Hepatocyte (in vitro differentiated cells): ENCODE results near the gene MED7.

Experiments
- EZH2 ChIP-seq: fragments of 200-600 bp; sonication (generic); IDR thresholded peaks from 2 replicates; pipeline ENCODE4 v1.6.1; 2016; ENCODE audit warnings: antibody characterized with exemption, mild to moderate bottlenecking, borderline replicate concordance
- TF ChIP-seq, protein P1 (sequence below): fragments of 200-600 bp; sonication (generic); IDR thresholded peaks from 2 replicates; pipeline ENCODE4 v1.5.1; 2016; ENCODE audit warnings: antibody characterized with exemption, mild to moderate bottlenecking; ENCODE audit not compliant: poor library complexity

- TF ChIP-seq, protein P1, sequence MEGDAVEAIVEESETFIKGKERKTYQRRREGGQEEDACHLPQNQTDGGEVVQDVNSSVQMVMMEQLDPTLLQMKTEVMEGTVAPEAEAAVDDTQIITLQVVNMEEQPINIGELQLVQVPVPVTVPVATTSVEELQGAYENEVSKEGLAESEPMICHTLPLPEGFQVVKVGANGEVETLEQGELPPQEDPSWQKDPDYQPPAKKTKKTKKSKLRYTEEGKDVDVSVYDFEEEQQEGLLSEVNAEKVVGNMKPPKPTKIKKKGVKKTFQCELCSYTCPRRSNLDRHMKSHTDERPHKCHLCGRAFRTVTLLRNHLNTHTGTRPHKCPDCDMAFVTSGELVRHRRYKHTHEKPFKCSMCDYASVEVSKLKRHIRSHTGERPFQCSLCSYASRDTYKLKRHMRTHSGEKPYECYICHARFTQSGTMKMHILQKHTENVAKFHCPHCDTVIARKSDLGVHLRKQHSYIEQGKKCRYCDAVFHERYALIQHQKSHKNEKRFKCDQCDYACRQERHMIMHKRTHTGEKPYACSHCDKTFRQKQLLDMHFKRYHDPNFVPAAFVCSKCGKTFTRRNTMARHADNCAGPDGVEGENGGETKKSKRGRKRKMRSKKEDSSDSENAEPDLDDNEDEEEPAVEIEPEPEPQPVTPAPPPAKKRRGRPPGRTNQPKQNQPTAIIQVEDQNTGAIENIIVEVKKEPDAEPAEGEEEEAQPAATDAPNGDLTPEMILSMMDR, result no peak
- no peak for TF ChIP-seq EZH2
These were observed 41.5 kb upstream of the MED7 start for GRCh38 chr5:157184117-157184670.
